ENCODE measurements around the gene CFAP61.
A peak's percentile ranks its signal among the peaks of the same experiment; 100 is the strongest.
"Not testable (repeated sequence)": the region's sequence is repeated elsewhere in the genome, so short reads cannot be mapped to it uniquely, and the experiment has no call there.

CFAP61 gene

DNA sequence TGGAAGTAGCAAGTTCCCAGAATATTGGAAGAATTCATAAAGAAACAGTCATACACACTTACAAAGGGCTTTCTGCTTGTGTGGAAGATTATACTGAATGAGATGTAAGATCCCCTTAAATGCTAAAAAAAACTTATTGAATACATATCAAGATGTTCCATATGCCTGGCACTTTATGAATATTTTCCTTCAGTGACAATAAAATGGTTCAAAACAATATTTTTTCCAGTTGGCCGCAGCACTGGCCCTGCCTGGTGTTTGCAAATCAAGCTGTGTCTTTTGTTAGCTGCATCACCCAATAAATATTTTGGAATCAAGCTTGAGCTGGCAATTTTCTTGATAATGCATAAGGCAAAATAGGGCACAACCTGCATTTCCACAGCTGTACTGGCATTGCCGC is 51.2 kb downstream of the CFAP61 start:
- POLR2A ChIA-PET = no interaction called here
- TF ChIP-seq ZNF132 (tag by site-specific recombination; IDR thresholded peaks at IDR 0.05; ENCODE audit: borderline replicate concordance) (no peak), ZNF24 (tag by site-specific recombination; IDR thresholded peaks at IDR 0.05) (no peak), OSR2 (tag by site-specific recombination; IDR thresholded peaks at IDR 0.05) (no peak), ZNF76 (tag by site-specific recombination; IDR thresholded peaks at IDR 0.05; ENCODE audit: borderline replicate concordance, low read depth) (no peak), ZNF426 (tag by site-specific recombination; IDR thresholded peaks at IDR 0.05) (no peak), ZNF560 (tag by site-specific recombination; IDR thresholded peaks at IDR 0.05; ENCODE audit: borderline replicate concordance) (no peak), ZNF350 (tag by site-specific recombination; IDR thresholded peaks at IDR 0.05) (no peak)
- TF ChIP-seq, protein P1, sequence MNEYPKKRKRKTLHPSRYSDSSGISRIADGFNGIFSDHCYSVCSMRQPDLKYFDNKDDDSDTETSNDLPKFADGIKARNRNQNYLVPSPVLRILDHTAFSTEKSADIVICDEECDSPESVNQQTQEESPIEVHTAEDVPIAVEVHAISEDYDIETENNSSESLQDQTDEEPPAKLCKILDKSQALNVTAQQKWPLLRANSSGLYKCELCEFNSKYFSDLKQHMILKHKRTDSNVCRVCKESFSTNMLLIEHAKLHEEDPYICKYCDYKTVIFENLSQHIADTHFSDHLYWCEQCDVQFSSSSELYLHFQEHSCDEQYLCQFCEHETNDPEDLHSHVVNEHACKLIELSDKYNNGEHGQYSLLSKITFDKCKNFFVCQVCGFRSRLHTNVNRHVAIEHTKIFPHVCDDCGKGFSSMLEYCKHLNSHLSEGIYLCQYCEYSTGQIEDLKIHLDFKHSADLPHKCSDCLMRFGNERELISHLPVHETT (tag by site-specific recombination; IDR thresholded peaks at IDR 0.05) = no peak
- H3K27ac ChIP-seq (ENCODE audit: extremely low read depth, low read depth, low read length) = no peak overlapping the region
- no peaks in the 10 kb centered on the region for H3K36me3 ChIP-seq (ENCODE audit: control insufficient read depth in 2 of 2, insufficient read depth in 1 of 2, low read length in 2 of 2)
- CTCF ChIA-PET = interaction anchor here (0.6 kb wide), 2 partner anchors 12 to 244 kb away, joined by 3 to 5 read pairs; no protein-coding TSS in a partner anchor
- H3K9me3 ChIP-seq (ENCODE audit: control insufficient read depth, insufficient read depth, low read depth, low read length) = no peaks in the 10 kb centered on the region
- no peaks in the 10 kb centered on the region for H3K4me1 ChIP-seq (ENCODE audit: control insufficient read depth, insufficient read depth, low read length)
- no peak overlapping the region for H3K4me3 ChIP-seq (ENCODE audit: low read depth, low read length)

DNA sequence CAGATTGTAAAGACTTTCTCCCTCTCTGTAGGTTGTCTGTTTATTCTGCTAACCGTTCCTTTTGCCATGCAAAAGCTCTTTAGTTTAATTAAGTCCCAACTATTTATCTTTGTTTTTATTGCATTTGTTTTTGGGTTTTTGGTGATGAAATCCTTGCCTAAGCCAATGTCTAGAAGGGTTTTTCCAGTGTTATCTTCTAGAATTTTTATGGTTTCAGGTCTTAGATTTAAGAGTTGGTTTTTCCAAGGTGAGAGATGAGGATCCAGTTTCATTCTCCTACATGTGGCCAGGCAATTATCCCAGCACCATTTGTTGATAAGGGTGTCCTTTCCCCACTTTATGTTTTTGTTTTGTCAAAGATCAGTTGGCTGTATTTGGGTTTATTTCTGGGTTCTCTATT is 70.9 kb downstream of the CFAP61 start:
- H3K4me1 ChIP-seq (ENCODE audit: control insufficient read depth, insufficient read depth, low read length); H3K4me3 ChIP-seq (ENCODE audit: low read depth, low read length); CTCF ChIA-PET; H3K27ac ChIP-seq (ENCODE audit: extremely low read depth, low read depth, low read length); H3K9me3 ChIP-seq (ENCODE audit: control insufficient read depth, insufficient read depth, low read depth, low read length); H3K36me3 ChIP-seq (ENCODE audit: control insufficient read depth in 2 of 2, insufficient read depth in 1 of 2, low read length in 2 of 2); POLR2A ChIA-PET: not testable (repeated sequence)
- TF ChIP-seq, protein P2, sequence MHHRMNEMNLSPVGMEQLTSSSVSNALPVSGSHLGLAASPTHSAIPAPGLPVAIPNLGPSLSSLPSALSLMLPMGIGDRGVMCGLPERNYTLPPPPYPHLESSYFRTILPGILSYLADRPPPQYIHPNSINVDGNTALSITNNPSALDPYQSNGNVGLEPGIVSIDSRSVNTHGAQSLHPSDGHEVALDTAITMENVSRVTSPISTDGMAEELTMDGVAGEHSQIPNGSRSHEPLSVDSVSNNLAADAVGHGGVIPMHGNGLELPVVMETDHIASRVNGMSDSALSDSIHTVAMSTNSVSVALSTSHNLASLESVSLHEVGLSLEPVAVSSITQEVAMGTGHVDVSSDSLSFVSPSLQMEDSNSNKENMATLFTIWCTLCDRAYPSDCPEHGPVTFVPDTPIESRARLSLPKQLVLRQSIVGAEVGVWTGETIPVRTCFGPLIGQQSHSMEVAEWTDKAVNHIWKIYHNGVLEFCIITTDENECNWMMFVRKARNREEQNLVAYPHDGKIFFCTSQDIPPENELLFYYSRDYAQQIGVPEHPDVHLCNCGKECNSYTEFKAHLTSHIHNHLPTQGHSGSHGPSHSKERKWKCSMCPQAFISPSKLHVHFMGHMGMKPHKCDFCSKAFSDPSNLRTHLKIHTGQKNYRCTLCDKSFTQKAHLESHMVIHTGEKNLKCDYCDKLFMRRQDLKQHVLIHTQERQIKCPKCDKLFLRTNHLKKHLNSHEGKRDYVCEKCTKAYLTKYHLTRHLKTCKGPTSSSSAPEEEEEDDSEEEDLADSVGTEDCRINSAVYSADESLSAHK (tag by site-specific recombination; IDR thresholded peaks at IDR 0.05) = peak; percentile 48
- TF ChIP-seq, protein P3, sequence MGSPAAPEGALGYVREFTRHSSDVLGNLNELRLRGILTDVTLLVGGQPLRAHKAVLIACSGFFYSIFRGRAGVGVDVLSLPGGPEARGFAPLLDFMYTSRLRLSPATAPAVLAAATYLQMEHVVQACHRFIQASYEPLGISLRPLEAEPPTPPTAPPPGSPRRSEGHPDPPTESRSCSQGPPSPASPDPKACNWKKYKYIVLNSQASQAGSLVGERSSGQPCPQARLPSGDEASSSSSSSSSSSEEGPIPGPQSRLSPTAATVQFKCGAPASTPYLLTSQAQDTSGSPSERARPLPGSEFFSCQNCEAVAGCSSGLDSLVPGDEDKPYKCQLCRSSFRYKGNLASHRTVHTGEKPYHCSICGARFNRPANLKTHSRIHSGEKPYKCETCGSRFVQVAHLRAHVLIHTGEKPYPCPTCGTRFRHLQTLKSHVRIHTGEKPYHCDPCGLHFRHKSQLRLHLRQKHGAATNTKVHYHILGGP (tag by site-specific recombination; IDR thresholded peaks at IDR 0.05) = peak; percentile 81
- TF ChIP-seq ZIC2 (tag by site-specific recombination; IDR thresholded peaks at IDR 0.05) (peak; percentile 64), OVOL3 (tag by site-specific recombination; IDR thresholded peaks at IDR 0.05) (0 out of 2 replicates have a peak, but pooled peaks have one; percentile 14), FEZF1 (tag by site-specific recombination; IDR thresholded peaks at IDR 0.05) (peak; percentile 68), ZNF843 (tag by site-specific recombination; IDR thresholded peaks at IDR 0.05) (0 out of 2 replicates have a peak, but pooled peaks have one; percentile 29)
- TF ChIP-seq, protein P4, sequence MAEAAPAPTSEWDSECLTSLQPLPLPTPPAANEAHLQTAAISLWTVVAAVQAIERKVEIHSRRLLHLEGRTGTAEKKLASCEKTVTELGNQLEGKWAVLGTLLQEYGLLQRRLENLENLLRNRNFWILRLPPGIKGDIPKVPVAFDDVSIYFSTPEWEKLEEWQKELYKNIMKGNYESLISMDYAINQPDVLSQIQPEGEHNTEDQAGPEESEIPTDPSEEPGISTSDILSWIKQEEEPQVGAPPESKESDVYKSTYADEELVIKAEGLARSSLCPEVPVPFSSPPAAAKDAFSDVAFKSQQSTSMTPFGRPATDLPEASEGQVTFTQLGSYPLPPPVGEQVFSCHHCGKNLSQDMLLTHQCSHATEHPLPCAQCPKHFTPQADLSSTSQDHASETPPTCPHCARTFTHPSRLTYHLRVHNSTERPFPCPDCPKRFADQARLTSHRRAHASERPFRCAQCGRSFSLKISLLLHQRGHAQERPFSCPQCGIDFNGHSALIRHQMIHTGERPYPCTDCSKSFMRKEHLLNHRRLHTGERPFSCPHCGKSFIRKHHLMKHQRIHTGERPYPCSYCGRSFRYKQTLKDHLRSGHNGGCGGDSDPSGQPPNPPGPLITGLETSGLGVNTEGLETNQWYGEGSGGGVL (tag by site-specific recombination; IDR thresholded peaks at IDR 0.05) = peak; percentile 35; the same call in 1 of the 2 replicates
